Coronary artery (tissue), 2 donors: Measurements from ENCODE around the gene PSMD2.

Experiments used
- DNase-seq: peaks from one replicate; pipeline ENCODE4 v3.0.0-alpha.2; 2017; ENCODE audit warnings: low spot score
- H3K27ac ChIP-seq, 2 donors: fragments of 200-600 bp; sonication (generic); one replicate each; pipeline ENCODE4 v1.5.1; 2016 to 2019
- H3K4me3 ChIP-seq: fragments of 200-600 bp; sonication (generic); 2 replicates; pipeline ENCODE4 v1.5.1; 2016; ENCODE audit warnings: mild to moderate bottlenecking, moderate library complexity
- CTCF ChIP-seq: fragments of 200-600 bp; sonication (generic); IDR thresholded peaks from one replicate; pipeline ENCODE4 v1.5.1; 2019; ENCODE audit warnings: antibody characterized with exemption

Gene PSMD2

DNA sequence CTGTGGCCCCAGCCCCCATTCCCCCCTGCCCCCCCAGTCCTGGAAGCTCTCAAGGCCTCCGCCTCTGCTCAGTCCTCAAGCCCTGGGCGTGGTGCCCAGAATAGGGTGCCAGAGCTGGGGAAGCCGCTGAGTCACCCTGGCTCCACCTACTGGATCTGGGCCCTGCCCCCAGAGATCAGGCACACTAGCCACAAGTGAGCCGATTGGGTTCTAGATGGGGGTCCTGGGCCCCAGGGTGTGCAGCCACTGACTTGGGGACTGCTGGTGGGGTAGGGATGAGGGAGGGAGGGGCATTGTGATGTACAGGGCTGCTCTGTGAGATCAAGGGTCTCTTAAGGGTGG is 21.0 kb downstream of the PSMD2 start:
- peak; percentile 98 for DNase-seq
- TF ChIP-seq CTCF = no peak
- Histone ChIP-seq H3K4me3 (peak overlapping the region; percentile 67), H3K27ac (peak overlapping the region; percentile 83 to 96)

GRCh38 chr3:184321666-184322065 is 22.6 kb downstream of the PSMD2 start:
- H3K27ac ChIP-seq = peak overlapping the region in 1 of 2 donors; percentile 96
- H3K4me3 ChIP-seq = no peak overlapping the region
- no peak for TF ChIP-seq CTCF
- DNase-seq = no peak

- no peak for DNase-seq
- no peak for TF ChIP-seq CTCF
- Histone ChIP-seq H3K27ac (peak overlapping the region in 1 of 2 donors; percentile 96), H3K4me3 (no peak overlapping the region)
These were observed 23.9 kb downstream of the PSMD2 start for GRCh38 chr3:184322731-184323487.

DNA sequence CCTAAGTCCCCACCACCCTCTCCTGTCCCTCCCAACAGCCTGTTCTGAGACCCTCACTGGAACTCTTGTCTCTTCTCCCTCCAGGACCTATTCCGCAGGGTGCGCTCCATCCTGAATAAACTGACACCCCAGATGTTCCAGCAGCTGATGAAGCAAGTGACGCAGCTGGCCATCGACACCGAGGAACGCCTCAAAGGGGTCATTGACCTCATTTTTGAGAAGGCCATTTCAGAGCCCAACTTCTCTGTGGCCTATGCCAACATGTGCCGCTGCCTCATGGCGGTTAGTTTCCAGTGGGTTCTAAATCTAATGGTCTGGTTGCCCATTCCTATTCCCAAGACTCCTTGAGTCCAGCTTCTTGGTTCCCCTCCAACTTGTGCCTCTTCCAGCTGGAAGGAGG is 24.7 kb downstream of the PSMD2 start:
- peak overlapping the region in 1 of 2 donors; percentile 78 for H3K27ac ChIP-seq
- DNase-seq = no peak
- no peak overlapping the region for H3K4me3 ChIP-seq
- no peak for TF ChIP-seq CTCF

- TF ChIP-seq CTCF = no peak
- Histone ChIP-seq H3K27ac (no peak overlapping the region), H3K4me3 (no peak overlapping the region)
- DNase-seq = no peak
These were observed 26.2 kb downstream of the PSMD2 start for GRCh38 chr3:184325269-184325668.

DNA sequence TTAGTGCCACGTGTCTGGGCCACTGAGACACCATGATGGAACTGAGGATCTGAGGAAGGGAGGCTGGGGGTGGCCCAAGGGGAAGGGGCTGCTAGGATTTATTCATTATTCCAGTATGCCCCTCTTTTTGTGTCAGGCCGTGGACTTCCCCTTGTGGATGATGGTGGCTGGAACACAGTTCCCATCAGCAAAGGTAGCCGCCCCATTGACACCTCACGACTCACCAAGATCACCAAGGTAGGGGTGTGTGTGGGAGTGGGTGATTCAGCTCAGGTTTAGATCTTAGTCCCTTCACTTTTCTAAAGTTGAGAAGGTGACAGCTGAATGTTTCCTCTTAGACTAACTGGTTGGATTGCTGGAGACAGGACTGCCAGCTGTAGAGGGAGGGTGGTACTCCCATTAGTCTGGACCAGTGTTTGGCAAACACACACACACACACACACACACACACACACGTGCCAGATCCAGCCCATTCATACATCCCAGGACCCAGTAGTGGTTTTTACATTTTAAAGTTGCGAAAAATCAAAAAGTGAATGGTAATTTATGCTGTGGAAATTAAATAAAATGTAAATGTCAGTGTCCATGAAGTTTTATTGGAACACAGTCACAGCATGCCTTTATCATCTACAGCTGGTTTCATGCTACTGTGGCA is 26.8 kb downstream of the PSMD2 start:
- TF ChIP-seq CTCF = no peak
- DNase-seq = no peak
- Histone ChIP-seq H3K27ac (no peak overlapping the region), H3K4me3 (no peak overlapping the region)

- Histone ChIP-seq H3K4me3 (no peak overlapping the region), H3K27ac (no peak overlapping the region)
- DNase-seq = no peak
- TF ChIP-seq CTCF = no peak
These were observed 28.1 kb downstream of the PSMD2 start for GRCh38 chr3:184327171-184327570.
